IPS-18a (cell line): ENCODE measurements around the gene NRXN3.

Source experiments
- H3K27ac ChIP-seq: one replicate; pipeline ENCODE4 v1.5.1; 2013; ENCODE audit warnings: low read length
- H3K27me3 ChIP-seq: one replicate; pipeline ENCODE4 v1.6.1; 2013; ENCODE audit warnings: mild to moderate bottlenecking, low read length; ENCODE audit not compliant: control insufficient read depth, insufficient read depth
- H3K36me3 ChIP-seq: one replicate; pipeline ENCODE4 v1.6.1; 2013; ENCODE audit warnings: low read depth, low read length; ENCODE audit not compliant: control insufficient read depth
- H3K4me1 ChIP-seq: one replicate; pipeline ENCODE4 v1.6.1; 2013; ENCODE audit warnings: low read depth, low read length; ENCODE audit not compliant: control insufficient read depth
- H3K4me3 ChIP-seq: one replicate; pipeline ENCODE4 v1.5.1; 2013; ENCODE audit warnings: low read length
- H3K9ac ChIP-seq: one replicate; pipeline ENCODE4 v1.6.1; 2013; ENCODE audit warnings: mild to moderate bottlenecking, low read length, moderate library complexity
- H3K9me3 ChIP-seq: one replicate; pipeline ENCODE4 v1.6.1; 2013; ENCODE audit warnings: low read depth, low read length; ENCODE audit not compliant: control insufficient read depth

The NRXN3 gene

DNA sequence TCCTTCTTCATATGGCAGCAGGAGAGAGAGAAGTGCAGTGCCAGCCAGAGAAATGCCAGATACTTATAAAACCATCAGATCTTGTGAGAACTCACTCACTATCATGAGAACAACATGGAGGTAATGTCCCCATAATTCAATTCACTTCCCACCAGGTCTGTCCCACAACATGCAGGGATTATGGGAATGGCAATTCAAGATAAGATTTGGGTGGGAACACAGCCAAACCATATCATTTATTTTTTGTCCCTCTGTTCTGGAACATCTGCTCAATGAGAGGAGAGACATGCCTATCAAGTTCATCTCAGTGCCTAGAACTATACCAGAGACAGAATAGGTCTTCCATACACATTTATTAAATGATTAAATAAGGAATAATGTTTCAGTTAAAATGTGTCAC, 543.5 kb downstream of the NRXN3 start:
- Histone ChIP-seq H3K4me1 (peaks cover 4% of the 10 kb centered on the region), H3K27ac (no peak overlapping the region), H3K4me3 (no peak overlapping the region), H3K36me3 (no peaks in the 10 kb centered on the region), H3K9me3 (no peaks in the 10 kb centered on the region), H3K9ac (no peak overlapping the region), H3K27me3 (no peaks in the 10 kb centered on the region)

GRCh38 chr14:78714711-78715110, 544.5 kb downstream of the NRXN3 start:
- H3K9ac ChIP-seq = no peak overlapping the region
- no peaks in the 10 kb centered on the region for H3K9me3 ChIP-seq
- H3K4me3 ChIP-seq = no peak overlapping the region
- H3K36me3 ChIP-seq = no peaks in the 10 kb centered on the region
- no peaks in the 10 kb centered on the region for H3K27me3 ChIP-seq
- H3K27ac ChIP-seq = no peak overlapping the region
- H3K4me1 ChIP-seq = peaks cover 4% of the 10 kb centered on the region

DNA sequence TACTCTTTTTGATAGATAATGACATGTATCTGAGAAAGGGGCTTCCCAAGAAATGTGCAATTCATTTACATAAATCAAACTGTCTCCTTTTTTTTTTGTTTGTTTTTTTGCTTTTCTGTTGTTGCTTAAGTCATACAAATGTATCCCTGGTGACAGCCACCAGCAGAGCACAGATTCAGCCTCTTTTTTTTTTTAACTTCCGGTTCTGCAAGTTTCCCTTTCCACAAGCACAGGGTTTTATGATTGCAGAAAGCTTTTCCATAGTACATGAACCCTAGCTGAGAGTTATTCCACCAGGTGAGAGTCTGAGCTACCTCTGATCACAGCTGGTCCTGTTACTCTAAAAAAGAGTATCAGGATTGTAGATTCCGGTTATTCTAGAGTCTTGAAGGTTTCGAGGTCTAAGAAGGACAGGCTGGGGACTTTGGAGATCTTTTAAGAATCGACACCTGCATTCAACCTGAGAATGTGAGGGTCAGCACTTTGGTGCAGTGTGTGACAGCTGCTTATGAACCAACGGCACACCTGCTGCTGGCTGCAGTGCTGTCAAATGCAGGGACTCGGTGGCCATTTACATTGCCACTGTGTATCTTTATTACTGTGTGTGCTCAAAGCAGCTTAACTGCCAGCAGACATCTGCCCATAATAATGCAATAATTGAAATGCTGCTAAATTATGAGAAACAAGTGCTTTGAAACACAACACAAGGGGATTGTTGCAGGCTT, 551.7 kb downstream of the NRXN3 start:
- no peak overlapping the region for H3K4me3 ChIP-seq
- no peaks in the 10 kb centered on the region for H3K36me3 ChIP-seq
- no peaks in the 10 kb centered on the region for H3K27me3 ChIP-seq
- H3K4me1 ChIP-seq = peaks cover 21% of the 10 kb centered on the region
- no peak overlapping the region for H3K27ac ChIP-seq
- H3K9me3 ChIP-seq = no peaks in the 10 kb centered on the region
- H3K9ac ChIP-seq = no peak overlapping the region

DNA sequence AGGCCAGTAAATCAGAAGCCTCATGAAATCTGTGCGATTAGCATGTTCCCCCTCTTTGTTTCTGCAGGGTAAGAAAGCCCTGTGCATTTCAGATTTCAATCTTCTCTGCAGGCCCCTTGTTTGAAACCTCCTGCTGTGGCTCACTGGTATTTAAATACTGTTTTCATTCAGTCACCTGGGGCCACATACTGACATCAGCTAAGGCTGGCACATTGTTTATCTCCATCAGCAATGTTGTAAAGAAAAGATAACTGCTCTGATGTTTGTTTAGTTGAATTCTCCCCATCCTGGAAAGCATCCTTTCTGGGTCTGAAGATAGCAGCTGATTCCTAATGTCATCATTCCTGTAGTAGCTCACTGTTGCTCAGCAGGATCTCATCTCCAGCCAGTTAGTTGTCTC, 554.9 kb downstream of the NRXN3 start:
- Histone ChIP-seq H3K4me1 (peaks cover 21% of the 10 kb centered on the region), H3K27me3 (no peaks in the 10 kb centered on the region), H3K4me3 (peak overlapping the region; percentile 36), H3K9me3 (no peaks in the 10 kb centered on the region), H3K9ac (no peak overlapping the region), H3K36me3 (no peaks in the 10 kb centered on the region), H3K27ac (no peak overlapping the region)

DNA sequence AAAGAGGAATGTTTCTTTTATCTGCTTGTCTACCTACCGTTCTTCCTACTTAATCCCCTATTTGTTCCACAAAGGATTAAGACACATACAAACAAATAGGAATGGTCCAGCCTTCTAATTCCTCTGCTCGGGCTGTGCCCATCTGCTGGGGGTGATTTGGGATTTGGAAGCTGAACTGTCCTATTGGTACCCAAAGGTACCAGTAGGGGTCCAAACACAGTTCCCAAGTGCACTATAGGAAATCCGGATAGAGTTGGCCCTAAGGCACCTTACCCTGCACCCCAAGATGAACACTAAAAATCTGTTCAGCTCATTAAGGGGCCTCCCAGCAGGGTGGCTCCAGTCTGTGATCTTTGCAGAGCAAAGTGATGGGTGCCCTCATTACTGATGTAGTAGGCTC, 566.9 kb downstream of the NRXN3 start:
- Histone ChIP-seq H3K4me3 (no peak overlapping the region), H3K27ac (no peak overlapping the region), H3K27me3 (no peaks in the 10 kb centered on the region), H3K4me1 (peaks cover 9% of the 10 kb centered on the region), H3K9ac (no peak overlapping the region), H3K36me3 (no peaks in the 10 kb centered on the region), H3K9me3 (no peaks in the 10 kb centered on the region)

DNA sequence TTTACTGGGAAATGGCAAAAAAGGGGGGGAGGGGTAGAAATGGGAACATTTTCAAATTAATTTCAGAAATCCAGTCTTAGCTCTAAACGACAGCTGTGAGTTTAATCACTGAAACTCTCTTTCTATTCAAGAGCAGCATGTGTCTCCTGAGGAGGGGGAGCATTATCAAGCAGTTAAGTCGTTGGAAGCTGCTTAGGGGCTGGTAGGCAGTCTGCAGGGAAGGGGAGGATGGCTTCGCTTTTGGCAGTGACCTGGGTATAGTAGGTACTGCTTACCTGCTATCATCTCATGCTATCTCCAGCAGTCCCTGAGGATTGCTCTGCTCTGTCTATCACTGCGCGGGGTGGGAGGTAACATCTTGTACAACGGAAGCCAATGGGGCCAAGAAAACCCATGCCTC, 567.4 kb downstream of the NRXN3 start:
- Histone ChIP-seq H3K4me3 (no peak overlapping the region), H3K27me3 (no peaks in the 10 kb centered on the region), H3K4me1 (peaks cover 5% of the 10 kb centered on the region), H3K9ac (no peak overlapping the region), H3K9me3 (no peaks in the 10 kb centered on the region), H3K36me3 (no peaks in the 10 kb centered on the region), H3K27ac (no peak overlapping the region)

GRCh38 chr14:78746086-78746595, 576.0 kb downstream of the NRXN3 start:
- Histone ChIP-seq H3K4me3 (no peak overlapping the region), H3K27ac (no peak overlapping the region), H3K27me3 (no peaks in the 10 kb centered on the region), H3K9me3 (no peaks in the 10 kb centered on the region), H3K4me1 (no peaks in the 10 kb centered on the region), H3K36me3 (no peaks in the 10 kb centered on the region), H3K9ac (no peak overlapping the region)

- H3K4me3 ChIP-seq = no peak overlapping the region
- H3K27me3 ChIP-seq = no peaks in the 10 kb centered on the region
- H3K9me3 ChIP-seq = no peaks in the 10 kb centered on the region
- no peak overlapping the region for H3K27ac ChIP-seq
- no peaks in the 10 kb centered on the region for H3K4me1 ChIP-seq
- H3K36me3 ChIP-seq = no peaks in the 10 kb centered on the region
- no peak overlapping the region for H3K9ac ChIP-seq
These were observed 577.6 kb downstream of the NRXN3 start for GRCh38 chr14:78747813-78748212.

DNA sequence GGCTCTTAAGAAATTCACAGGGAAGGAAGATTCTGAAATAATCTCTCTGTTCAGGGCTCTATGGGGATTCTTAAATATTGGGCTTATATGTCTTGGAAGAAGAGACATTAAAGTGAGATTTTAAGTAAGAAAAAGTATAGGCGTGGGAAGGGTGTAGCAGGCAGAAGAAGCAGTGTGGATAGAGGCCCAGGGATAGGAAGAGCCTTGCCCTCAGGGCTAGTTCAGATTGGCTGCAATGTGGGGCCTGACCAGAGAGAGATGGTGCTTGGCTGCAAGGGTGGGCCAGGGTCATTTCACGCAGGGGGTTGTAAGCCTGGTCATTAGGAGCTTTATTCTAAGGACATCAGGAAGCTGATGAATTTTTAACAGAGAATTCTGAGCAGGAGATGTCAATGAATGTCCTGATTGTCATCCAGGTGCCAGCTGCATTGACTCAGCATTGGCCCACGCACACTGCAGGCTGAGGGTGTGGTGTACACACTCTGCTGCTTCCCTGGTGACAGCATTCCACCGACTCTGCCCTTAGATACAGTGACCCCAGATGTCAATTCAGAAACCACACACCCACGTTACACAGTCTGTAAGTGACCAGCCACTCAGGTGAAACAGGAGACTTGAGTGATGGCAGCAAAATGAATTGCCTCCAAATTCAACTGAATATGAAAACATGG, 582.5 kb downstream of the NRXN3 start:
- no peak overlapping the region for H3K4me3 ChIP-seq
- H3K27me3 ChIP-seq = no peaks in the 10 kb centered on the region
- H3K36me3 ChIP-seq = no peaks in the 10 kb centered on the region
- H3K27ac ChIP-seq = no peak overlapping the region
- H3K4me1 ChIP-seq = peaks cover 12% of the 10 kb centered on the region
- no peak overlapping the region for H3K9ac ChIP-seq
- H3K9me3 ChIP-seq = no peaks in the 10 kb centered on the region

DNA sequence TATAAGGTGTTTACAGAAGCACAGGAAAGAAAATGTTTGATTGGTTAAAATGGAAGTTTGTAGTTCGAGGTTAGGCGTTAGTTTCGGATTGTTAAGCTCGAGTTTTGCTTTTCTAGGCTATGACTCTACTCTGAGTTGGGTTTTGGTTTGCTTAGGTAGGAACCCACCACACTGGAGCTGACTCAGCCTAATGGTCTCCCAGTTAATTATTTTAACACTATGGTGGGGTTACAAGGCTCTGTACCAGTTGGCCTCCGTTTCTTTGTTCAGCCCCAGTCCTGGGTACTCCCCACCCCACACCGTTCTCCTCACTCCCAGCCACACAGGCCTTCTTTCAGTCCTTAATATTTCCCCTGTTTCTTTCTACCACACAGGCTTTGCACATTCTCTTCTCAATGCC, 583.9 kb downstream of the NRXN3 start:
- H3K27me3 ChIP-seq = no peaks in the 10 kb centered on the region
- no peaks in the 10 kb centered on the region for H3K9me3 ChIP-seq
- H3K4me3 ChIP-seq = no peak overlapping the region
- no peak overlapping the region for H3K9ac ChIP-seq
- H3K4me1 ChIP-seq = peaks cover 17% of the 10 kb centered on the region
- H3K36me3 ChIP-seq = no peaks in the 10 kb centered on the region
- H3K27ac ChIP-seq = no peak overlapping the region

DNA sequence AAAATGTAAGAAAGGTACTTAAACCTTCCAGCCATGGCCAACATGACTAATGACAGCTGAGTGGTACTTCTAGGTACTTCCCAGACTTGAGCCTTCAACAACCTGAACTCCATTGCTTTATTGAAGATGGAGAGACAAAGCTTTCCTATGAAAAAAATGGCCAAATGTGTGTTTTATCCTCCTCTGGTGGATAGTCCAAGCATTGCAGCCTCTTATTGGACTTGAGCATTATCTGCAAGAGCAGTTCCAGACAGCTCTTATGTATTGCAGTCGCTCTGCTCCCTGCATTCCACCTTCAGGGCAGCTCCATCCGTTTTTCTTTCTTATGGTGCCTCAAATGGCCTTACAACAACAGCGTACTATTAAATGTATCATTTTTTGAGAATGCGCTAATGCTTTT, 588.2 kb downstream of the NRXN3 start:
- peaks cover 17% of the 10 kb centered on the region for H3K4me1 ChIP-seq
- H3K9me3 ChIP-seq = no peaks in the 10 kb centered on the region
- H3K27ac ChIP-seq = no peak overlapping the region
- no peaks in the 10 kb centered on the region for H3K36me3 ChIP-seq
- H3K9ac ChIP-seq = no peak overlapping the region
- no peaks in the 10 kb centered on the region for H3K27me3 ChIP-seq
- no peak overlapping the region for H3K4me3 ChIP-seq

DNA sequence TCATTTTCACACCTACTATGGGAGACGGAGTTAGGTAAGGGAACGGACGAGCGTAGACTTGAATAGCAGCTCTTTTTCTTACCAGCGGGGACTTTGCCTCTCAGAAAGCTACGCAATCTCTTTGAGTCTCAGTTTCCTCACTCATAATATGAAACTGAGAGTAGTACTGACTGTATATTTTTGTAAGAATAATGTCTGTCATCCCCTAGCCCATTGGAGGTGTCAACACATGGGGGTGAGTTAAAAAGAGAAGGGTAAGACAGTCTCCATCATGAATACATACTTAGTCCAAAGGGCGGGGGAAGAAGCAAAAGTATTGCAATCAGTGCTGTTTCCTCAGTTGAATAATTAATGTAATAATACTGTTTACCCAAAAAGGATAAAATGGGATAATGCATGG, 592.2 kb downstream of the NRXN3 start:
- Histone ChIP-seq H3K36me3 (no peaks in the 10 kb centered on the region), H3K4me1 (peaks cover 27% of the 10 kb centered on the region), H3K9ac (no peak overlapping the region), H3K4me3 (no peak overlapping the region), H3K27me3 (no peaks in the 10 kb centered on the region), H3K27ac (no peak overlapping the region), H3K9me3 (no peaks in the 10 kb centered on the region)
